Measurements from ENCODE around the gene BACH2.

DNA sequence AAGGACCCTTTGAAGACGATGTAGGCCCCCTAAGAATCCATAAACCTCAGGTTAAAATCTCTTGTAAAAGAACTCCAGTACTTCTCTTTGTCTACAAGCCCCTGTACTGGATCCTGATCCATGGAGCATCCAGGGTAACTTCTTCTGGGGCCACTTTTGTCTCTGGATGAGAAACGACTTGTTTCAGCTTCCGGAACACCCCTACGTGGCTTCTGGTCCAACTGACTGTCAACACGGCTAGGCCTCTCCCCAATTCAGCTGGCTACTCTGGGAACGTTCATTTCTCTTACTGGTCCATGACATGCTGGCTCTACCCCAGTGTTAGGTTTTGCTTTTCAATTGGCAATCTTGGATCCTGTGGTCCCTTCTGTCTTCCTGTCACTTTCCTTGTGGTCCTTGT lies 198.0 kb downstream of the BACH2 start:
- no peak for TF ChIP-seq POLR2AphosphoS5 (IDR thresholded peaks at IDR 0.05; ENCODE audit: low read depth, low read length)
- TF ChIP-seq JUND (IDR thresholded peaks at IDR 0.05): no peak
- no peak for TF ChIP-seq RAD21 (IDR thresholded peaks at IDR 0.05; ENCODE audit: low read depth)
- TF ChIP-seq, protein P1, sequence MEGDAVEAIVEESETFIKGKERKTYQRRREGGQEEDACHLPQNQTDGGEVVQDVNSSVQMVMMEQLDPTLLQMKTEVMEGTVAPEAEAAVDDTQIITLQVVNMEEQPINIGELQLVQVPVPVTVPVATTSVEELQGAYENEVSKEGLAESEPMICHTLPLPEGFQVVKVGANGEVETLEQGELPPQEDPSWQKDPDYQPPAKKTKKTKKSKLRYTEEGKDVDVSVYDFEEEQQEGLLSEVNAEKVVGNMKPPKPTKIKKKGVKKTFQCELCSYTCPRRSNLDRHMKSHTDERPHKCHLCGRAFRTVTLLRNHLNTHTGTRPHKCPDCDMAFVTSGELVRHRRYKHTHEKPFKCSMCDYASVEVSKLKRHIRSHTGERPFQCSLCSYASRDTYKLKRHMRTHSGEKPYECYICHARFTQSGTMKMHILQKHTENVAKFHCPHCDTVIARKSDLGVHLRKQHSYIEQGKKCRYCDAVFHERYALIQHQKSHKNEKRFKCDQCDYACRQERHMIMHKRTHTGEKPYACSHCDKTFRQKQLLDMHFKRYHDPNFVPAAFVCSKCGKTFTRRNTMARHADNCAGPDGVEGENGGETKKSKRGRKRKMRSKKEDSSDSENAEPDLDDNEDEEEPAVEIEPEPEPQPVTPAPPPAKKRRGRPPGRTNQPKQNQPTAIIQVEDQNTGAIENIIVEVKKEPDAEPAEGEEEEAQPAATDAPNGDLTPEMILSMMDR (IDR thresholded peaks at IDR 0.05 in 2 of 3, conservative IDR thresholded peaks at IDR 0.05 in 1 of 3; ENCODE audit: borderline replicate concordance in 1 of 3, insufficient read depth in 1 of 3, low read depth in 2 of 3, low read length in 2 of 3): no peak
- TF ChIP-seq POLR2A (IDR thresholded peaks at IDR 0.05; ENCODE audit: borderline replicate concordance, extremely low read depth, insufficient read depth, insufficient read length): no peak
- no peak for TF ChIP-seq SP1 (IDR thresholded peaks at IDR 0.05; ENCODE audit: low read depth)
- no peak for TF ChIP-seq CEBPB (IDR thresholded peaks at IDR 0.05; ENCODE audit: low read depth)
- no peak for TF ChIP-seq SIN3A (IDR thresholded peaks at IDR 0.05; ENCODE audit: low read depth)

All from HCT116 (cell line).